Stimulated activated CD4-positive, alpha-beta T cell treated with anti-CD3 and anti-CD28 coated beads, Interleukin-1b, Interleukin-23, amount 100 ng/mL, for 4 hours (primary cell): ENCODE data around the gene C1orf210.

Experiments used
- DNase-seq, 2 donors: peaks; one replicate each; pipeline ENCODE4 v3.0.0-alpha.2; 2020; ENCODE audit warnings: low read depth in 2 of 2

C1orf210 gene

DNA sequence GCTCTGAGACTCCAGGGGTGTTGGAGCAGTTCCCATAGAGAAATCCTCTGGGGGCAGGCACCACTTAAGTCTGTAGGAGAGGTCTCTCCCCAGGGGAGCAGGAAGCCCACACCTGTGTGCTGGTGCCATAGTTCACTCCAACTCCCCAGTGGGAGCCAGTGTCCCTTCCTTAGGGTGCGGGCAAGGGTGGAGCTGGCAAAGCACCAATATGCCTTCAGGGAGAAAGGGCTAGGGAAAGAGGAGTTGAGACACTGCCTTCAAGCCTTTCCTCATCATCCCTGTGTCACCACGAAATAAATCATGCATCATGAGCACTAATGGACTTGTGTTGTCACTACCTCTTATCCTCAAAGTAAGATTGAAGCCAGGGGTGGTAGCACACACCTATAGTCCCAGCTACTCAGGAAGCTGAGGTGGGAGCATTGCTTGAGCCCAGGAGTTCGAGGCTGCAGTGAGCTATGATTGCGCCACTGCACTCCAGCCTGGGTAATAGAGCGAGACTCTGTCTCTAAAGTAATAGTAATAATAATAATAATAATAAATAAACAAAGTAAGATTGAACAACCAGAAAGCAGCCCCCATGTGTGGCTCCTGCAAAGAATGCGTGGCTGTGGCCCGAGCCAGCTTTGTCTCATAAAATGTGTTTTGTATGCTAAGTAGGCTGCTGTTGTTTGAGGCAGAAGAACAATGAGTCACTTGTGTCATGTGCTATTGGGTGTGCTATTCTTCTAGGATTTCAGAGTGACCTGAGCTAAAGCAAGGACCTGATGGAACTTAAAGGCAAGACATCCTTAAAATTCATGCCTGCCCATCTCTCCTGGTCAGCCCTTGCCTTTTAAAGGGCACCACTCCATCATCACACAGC lies 8.7 kb upstream of the C1orf210 start:
- DNase-seq, result no peak

DNA sequence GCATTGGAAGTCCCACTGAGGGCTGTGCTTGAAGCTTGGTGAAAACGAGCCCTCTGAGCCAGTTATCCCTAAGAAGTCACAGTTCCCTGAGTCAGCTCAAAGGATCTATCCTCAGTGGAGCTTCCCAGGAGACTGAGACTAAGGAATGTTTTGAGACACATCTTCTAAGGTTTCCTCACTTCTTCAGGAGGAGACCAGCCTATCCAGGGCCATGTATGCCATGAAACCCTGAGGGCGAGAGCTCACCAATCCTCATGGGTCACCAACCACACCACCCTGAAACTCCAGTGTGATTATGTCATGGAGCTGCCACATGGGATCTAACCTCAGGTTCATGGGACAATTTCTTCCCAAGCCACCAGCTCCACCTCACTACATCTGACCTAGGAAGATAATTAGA lies 7.8 kb upstream of the C1orf210 start:
- DNase-seq, result no peak

DNA sequence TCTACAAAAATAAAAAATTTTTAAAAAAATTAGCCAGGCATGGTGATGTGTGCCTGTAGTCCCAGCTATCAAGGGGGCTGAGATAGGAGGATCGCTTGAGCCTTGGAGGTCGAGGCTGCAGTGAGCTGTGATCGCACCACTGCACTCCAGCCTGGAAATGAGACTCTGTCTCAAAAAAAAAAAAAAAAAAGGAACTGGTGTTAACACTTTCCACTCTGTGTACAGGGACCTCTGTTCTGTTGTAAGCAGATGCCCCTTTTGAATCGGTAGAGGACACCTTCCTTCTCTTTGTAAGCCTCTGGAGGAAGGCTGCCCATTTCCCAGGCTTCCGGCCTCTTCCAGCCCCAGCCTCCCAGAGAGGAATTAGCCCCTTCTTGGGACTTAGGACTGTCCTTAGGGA lies 7.3 kb upstream of the C1orf210 start:
- DNase-seq, result no peak

DNA sequence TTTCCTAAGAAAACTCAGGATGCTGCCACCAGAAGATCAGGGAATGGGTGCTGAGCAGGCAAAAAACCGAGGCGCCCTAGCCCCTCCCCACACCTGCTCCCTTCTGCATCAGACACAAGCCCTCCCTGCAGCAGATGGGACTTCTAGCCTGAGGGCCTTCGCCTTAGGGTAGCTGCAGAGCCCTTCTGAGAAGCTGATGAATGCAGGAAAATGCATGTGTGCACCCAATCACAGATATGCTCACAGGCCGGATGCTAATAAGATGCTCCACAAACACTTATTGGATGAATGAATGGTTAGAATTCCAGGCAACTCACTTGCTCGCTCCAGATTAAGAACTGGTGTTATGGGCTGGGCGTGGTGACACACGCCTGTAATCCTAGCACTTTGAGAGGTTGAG lies 6.8 kb upstream of the C1orf210 start:
- DNase-seq, result no peak

DNA sequence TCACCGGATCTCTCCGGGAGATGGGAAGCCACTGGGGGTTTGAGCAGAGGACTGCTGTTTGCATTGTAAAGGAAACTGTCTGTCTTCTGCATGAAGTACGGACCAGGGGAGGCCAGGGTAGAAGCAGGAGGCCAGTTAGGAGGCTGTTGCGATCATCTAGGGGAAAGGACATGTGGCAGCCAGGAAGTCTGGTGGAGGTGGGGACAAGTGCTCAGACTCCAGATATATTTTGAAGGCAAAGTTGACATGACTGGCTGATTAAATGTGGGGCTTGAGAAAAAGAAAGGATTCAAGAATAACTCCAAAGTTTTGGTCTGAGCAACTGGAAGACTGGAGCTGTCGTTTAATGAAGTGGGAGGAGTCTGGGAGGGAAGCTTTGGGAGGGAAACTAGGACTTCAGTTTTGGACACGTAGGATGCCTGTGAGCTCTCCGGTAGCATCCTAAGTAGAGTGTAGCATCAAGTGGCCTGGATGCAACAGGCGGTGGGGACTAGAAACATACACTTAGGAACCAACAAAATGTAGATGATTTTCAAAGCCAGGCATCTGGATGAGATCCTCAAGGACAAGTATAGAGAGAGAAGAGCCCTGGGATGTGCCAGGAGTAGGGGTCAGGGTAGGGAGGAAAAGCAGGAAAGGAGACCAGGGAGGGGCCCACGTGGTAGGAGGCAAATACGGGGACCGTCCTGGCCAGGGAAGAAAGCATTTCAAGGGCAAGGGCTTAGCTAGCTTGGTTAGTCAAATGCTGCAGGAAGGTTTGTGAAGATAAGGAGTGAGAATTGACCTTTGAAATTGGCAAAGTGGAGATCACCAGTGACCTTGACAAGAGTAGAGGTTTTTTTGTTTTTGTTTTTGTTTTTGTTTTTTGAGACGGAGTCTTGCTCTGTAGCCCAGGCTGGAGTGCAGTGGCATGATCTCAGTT lies 3.7 kb upstream of the C1orf210 start:
- no peak for DNase-seq

DNA sequence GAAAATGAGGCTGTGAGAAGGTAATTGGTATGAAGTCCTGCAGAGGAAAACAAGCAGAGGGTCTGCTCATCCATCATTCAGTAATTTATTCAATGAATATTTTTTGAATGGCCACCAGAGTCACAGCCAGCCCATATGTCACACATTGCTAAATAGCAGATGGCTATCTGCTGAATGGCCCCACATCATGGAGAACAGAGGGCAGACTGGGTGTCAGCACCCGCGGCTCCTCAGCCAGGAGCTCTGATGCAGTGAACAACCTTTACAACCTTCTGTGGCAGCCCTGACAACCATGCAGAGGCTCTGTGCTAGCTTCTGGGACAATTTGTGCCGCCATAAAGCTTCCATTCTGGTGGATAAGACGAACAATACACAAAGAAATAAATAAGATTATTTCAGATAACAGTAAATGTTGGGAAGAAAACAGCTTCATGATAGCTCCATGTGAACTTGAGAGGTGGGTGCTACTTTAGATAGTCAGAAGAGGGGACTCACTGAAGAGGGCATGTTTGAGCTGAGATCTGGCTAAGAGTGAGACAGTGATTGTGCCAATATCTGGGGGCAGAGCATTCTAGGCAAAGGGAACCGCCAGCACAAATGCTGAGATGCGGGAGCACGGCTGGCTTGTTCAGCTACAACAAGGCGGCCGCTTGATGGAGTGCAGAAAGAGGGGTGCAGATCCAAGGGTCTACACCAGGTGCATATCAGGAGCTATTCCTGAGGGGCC lies 2.8 kb upstream of the C1orf210 start:
- no peak for DNase-seq

DNA sequence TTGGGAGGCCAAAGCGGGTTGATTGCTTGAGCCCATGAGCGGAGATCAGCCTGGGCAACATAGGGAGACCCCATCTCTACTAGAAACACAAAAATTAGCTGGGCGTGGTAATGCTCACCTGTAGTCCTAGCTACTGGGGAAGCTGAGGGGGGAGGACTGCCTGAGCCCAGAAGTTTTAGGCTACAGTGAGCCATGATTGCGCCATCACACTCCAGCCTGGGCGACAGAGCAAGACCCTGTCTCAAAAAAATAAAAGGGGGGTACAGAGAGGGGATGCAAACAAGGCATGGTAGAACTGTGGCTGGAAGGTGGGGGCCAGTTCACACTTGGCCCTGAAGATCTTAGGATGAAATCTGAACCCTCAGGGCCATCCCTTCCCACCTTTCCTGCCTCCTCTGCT lies 1.2 kb upstream of the C1orf210 start:
- DNase-seq, result no peak

DNA sequence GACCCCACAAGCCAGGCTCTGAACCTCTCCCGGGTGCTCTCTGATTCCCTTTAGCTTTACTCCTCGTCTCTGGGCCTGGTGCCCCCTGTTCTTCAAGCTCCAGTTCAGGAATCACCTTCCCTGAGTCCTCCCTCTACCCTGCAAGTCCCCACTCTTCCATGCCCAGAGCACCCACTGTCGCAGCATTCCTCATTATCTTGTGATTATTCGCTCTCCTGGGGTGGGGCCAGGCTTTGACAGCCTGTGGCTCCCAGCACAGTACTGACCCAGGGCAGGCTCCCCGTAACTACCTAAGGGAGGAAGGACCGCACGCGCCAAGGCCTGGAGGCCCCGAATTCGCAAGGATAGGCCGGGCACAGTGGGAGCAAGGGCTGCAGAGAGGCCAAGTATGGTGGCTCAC lies 734 bp upstream of the C1orf210 start:
- DNase-seq, result no peak

DNA sequence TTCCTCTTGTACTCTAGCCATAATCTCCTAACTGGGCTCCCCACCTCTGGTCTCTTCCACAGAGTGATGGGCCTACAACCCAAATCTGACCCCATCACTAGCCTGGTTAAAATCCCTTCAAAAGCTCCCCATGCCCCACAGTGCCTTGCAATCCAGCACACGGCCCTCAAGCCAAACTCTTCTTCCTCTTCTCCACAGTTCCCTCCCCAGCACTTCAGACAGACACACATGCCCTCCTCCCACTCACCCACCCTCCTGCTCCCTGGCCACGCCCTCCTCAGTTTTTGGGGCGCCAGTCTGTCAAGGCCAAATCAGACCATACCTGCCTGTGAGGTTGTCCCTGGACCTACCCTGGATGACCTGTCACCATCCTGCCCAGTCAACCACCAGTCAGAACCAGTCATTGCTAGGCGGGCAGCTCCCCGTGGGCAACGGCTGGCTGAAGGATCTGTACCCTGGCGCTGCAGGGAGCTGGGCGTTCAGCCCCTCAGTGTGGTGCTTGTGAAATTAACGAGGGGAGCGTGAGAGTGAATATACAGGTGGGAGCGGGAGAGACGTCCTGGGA lies 753 bp downstream of the C1orf210 start:
- no peak for DNase-seq

DNA sequence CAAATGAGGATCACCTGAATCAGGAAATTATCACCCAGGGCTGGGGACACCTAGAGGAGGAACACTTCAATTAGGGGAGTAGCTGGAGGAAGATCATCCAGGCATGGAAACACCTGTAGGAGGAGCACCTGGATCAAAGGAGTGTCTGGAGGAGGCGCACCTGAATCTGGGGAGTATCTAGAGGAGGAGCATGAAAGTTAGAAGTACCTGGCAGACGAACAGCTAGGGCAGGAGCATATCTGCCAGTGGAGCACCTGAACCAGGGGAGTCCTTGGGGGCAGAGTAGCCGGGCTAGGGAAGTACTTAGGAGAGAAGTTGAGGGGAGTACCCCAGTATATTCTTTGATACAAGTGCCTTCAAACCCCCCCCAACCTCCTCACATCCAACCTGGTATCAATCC lies 1.3 kb downstream of the C1orf210 start:
- no peak for DNase-seq

DNA sequence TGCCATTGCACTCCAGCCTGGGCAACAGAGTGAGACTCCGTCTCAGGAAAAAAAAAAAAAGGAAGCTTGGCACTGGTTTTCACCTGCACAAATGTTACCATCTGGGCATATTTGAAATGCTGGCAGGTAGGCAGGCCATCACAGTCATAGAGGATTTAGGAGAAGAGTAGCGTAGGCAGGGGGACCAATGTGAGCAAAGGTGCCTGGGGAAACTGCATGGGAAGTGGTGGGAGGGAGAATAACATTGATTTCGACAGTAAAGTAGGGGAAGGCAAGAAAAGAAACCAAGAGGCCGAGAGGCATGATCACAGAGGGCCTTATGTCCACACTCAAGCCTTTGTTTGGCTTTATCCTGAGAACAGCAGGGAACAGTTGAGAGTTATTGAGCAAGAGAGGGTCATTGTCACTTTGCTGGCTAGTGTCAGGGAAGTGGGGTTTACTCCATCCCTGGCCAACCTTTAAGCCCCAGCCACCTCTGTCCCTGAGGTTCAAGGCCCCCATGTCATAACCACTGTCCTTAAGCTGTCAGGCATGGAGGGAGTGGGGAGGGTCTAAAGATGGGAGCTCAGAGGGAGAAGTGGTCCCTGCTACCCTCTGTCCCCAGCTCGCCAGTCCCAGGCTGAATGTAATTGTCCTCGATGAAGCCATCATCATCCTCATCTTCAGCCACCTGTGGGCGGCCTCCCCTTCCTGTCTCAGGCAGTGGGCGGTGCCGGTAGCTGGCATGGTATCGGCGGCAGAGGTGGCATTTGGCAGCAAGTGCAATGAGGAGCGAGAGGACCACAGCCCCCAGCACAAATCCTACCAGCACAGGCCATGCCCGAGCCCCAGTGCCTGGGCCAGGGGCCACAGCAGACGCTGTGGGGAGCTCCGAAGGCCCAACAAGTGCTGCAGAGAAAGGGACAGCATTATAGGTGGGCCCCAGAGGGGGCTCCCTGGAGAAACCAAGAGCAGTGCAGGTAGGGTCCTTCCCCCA lies 2.9 kb downstream of the C1orf210 start:
- no peak for DNase-seq

DNA sequence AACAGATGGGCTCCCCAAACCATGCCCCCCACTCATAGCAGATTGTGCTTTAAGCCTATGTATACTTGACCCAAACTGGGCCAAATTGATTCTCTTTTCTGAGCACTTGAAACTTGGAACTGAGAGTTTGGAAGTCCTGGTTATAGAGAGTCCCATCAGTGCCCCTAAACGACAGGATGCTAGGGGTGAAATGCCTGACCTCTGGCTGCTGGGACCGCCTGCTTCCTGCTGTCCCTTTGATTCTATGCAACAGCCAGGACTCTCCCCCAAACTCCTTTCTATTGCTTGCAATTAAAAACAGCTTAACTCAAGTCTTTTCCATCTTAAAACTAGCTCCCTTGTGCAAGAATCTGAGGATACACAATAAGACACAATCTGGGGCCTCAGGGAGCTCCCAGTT lies 4.7 kb downstream of the C1orf210 start:
- DNase-seq, result no peak

DNA sequence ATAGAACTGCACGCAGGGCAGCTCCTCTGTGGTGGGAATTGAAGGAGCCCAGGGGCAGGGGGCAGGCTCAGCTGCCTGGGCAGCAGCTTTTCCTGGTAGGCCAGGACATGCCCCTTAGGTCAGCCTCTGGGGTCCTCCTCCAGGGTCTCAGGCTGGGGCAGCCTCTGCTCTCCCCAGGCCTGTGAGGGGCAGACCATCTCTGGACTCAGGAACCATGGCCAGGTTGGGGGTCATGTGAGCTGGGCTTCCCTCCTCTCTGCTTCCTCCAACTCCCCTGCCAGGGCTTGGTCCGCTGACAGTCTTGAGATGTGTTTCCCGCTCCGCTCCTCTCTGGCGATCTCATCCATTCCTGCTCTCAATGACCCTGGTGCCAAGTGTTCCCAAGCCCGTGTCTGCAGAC lies 5.7 kb downstream of the C1orf210 start:
- no peak for DNase-seq

DNA sequence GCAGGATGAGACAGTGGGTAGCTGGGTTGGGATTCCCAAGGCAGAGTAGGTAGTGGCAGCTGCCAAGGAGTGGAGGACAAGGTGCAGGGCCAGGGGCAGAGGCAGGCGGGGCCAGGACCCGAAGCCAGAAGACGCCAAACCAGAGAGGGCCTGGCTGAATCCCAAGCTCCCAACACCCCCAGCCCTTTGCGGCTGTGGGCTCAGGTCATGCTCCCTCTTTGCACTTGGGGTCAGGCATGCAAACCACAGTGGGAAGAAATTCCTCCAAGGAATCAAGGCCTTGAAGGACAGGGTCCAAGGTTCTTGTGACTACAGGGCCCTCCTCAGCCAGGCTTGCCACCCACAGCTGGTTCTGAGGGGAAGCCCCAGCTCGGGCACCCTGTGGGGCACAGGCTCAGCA lies 6.2 kb downstream of the C1orf210 start:
- no peak for DNase-seq

DNA sequence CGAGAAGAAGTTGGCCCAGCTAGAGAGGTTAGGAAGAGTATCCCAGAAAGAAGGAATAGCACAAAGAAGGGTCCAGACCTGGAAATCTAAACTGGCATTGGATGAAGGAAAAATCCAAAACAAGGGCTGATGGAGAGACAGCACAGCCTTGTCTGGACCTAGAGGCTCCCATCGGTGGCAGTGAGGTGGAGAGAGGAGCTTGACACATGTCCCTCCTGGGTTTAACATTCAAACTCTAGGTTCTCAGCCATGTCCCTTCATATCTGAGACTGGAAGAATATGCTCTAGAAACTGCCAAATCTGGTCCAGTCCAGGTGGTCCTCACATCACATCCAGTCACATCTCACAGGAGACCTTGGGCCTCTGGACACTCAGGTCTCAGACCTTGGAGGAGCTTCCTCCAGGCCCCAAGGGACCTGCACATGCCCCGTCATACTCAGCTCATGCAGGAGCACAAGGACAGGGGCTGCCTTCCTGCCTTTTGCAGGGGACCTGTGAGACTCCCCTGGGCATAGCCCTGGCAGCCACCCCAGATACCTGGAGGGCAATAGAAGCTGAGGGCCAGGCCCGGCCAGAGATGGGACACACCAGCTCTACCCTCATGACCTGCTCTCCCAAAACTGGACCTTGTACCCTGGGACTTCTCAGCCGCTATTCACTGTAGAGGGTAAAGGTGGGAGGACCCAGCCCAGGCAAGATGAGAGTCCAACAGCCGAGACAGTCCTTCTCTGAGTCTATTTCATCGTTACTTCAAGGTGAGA lies 8.1 kb downstream of the C1orf210 start:
- DNase-seq, result no peak

DNA sequence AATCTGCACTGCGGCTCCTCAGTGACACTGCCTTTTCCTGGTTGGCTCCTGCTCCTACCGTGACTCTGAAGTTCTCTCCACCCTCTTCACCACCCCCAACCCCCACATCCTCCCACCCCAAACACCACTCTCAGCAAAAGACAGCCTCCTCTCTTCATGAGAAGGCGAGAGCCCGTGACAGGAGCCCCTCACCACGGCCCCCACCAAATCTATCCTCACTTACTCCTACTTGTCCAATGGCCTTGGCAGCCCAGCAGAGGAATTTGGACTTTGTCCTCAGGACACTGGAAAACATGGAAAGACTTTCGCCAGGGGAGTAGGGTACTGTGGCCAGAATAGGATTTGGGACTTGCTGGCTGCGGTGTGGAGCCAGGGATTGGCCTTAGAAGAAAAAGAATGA lies 8.7 kb downstream of the C1orf210 start:
- DNase-seq, result no peak

DNA sequence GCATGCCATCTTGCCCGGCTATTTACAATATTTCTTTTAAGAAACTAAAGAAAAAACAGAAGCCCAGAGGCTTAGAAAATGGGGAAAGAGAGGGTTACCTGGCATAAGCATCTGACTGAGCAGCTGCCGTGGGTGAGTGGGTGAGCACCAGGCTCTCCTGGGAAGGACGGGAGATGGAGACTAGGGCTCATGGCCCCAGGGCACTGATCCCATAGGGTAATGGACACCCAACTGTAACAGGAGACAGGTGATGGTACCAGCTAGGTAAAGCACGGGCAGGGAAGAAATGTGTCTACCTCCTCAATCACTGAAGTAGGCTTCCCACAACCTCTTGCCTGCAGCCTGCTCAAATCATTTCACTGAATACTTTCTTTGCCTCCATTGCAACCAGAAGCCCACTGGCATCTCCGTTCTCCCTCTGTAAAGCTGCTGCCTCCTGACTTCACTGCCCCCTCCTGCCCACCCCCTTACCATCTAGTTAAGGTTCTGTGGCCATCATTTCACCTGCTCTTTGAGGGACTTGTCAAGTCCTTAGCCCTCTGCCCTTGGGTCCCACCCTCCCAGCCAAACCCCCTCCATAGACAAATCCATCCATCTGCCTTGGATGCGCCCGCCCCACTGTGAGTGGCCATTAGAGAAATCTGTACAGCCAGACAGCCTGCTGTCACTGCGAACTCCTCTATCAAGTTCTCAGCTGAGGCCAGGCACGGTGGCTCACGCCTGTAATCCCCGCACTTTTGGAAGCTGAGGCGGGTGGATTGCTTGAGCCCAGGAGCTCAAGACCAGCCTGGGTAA lies 9.4 kb downstream of the C1orf210 start:
- no peak for DNase-seq

DNA sequence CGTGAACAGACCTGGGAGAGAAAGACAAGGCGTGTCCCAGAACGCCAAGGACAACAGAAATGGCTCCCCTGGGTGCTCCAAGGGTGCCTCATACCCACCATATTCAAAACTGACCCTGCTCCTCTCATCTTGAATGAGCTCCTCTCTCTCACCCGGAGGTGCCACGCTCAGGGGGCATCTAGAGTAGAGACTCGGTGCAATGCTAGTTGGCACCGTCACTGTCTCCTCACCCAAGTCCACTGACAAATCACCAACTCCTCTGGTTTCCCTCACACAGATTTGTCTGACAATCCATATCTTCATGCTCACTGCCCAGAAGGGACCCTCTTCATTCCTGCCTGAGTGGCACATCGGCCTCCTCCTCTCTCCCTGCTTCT lies 10.6 kb downstream of the C1orf210 start:
- no peak for DNase-seq

DNA sequence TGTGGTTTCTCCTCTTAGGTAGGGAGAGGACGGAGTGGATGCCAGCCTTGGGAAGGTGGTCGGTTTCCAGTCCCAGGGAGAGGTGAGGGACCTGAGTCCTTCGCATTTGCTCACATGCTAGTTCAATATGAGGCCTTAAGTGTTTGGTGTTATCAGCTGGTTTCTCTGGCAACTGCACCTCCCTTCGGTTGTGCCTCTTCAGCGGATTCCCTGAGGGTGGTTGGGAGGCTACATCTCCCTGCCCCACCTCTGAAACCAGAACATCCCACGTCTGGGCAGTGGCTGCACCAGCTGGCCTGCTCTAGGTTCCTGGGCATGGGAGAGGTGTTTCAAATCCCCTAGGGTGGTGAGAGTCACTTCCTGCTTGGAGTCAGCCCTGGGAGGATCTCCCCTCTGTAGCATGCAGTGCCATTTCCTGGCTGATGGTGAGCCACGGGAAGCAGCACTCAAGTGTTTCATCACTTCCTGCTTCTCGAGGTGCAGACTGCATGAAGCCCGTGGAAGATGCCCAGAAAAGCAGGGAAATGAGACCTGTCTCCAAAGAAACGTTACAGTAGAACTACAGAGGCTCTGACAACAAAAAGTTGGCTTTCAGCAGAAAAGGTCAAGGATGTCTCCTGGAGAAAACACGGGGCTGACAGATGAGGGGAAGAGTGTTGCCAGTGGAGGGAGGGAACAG lies 11.1 kb downstream of the C1orf210 start:
- DNase-seq, result peak in 1 of 2 donors; percentile 7
